ENCODE data around the gene HK3. TPM values are rescaled to one million over a fixed set of nuclear protein-coding genes. Genes with fewer than 3 reads are reported as not detected.

The HK3 gene
- total and polyA plus RNA-seq, 9 of the 15 experiments (the other 6 are each of a cell fraction or from before 2014, with no cell fraction given): 0.16 TPM; not detected in 8

GRCh38 chr5:176868731-176869130 lies 30.4 kb downstream of the HK3 start:
- no peaks in the 10 kb centered on the region for H3K79me2 ChIP-seq (ENCODE audit: control insufficient read depth, insufficient read depth, low read length)
- in situ Hi-C loops (cut with MboI) (no loop called here), intact Hi-C loops (cut with micrococcal nuclease) (no loop called here)
- H3K4me1 ChIP-seq (replicated peaks in 1 of 2; ENCODE audit: control insufficient read depth in 2 of 2, insufficient read depth in 2 of 2, low read length in 2 of 2): peaks cover 5 to 48% of the 10 kb centered on the region in 2 experiments; a peak in 4 of 5 replicates
- H3K9me1 ChIP-seq (ENCODE audit: control insufficient read depth, insufficient read depth, low read length): no peaks in the 10 kb centered on the region
- DNase-seq (ENCODE audit: extremely low read depth in 1 of 4, low spot score in 3 of 4) (no peak), FAIRE-seq (no peak), ATAC-seq (no peak)
- no TSS peak for BruUV-seq (replicated peaks)
- peaks cover 30% of the 10 kb centered on the region for H4K20me1 ChIP-seq (replicated peaks; ENCODE audit: control insufficient read depth, insufficient read depth, low read length)
- H3K27ac ChIP-seq (ENCODE audit: extremely low read depth, low read depth, low read length): no peak overlapping the region
- 12% methylated on average over 19 of the region's 20 CpGs for WGBS (ENCODE audit: insufficient coverage, low coverage, missing lambda C conversion rate)
- H3K27me3 ChIP-seq (ENCODE audit: control insufficient read depth in 2 of 2, insufficient read depth in 2 of 2, low read length in 2 of 2): peaks cover 30 to 64% of the 10 kb centered on the region in 2 experiments
- no peak overlapping the region for H3K4me3 ChIP-seq
- ChIA-PET CTCF (ENCODE audit: low intra/inter-chr PET ratio) (interaction anchor here (0.6 kb wide), 1 partner anchor 115 kb away, joined by 3 read pairs; no protein-coding TSS in a partner anchor), POLR2A (no interaction called here)
- TF ChIP-seq ZNF79 (CRISPR knock-in tag; IDR thresholded peaks at IDR 0.05; ENCODE audit: low read depth): no peak
- no peak for TF ChIP-seq MAZ (CRISPR knock-in tag; conservative IDR thresholded peaks at IDR 0.05 in 1 of 2, IDR thresholded peaks at IDR 0.05 in 1 of 2)
- TF ChIP-seq PHB2 (IDR thresholded peaks at IDR 0.05; ENCODE audit: low read depth): no peak
- no peak for TF ChIP-seq BCOR (IDR thresholded peaks at IDR 0.05)
- no peak for TF ChIP-seq ZNF318 (IDR thresholded peaks at IDR 0.05; ENCODE audit: borderline replicate concordance in 1 of 2, low read depth in 1 of 2)
- TF ChIP-seq KLF10 (CRISPR knock-in tag; IDR thresholded peaks at IDR 0.05): no peak
- TF ChIP-seq HOMEZ (CRISPR knock-in tag; IDR thresholded peaks at IDR 0.05): no peak
- no peak for TF ChIP-seq SAFB (IDR thresholded peaks at IDR 0.05; ENCODE audit: borderline replicate concordance, low read depth, low read length)
- H3K9me3 ChIP-seq (replicated peaks; ENCODE audit: control insufficient read depth, insufficient read depth, low read depth, low read length): no peaks in the 10 kb centered on the region
- H3K9ac ChIP-seq (ENCODE audit: insufficient read depth in 1 of 2, low read depth in 2 of 2, low read length in 2 of 2): no peak overlapping the region
- H3K36me3 ChIP-seq (ENCODE audit: control insufficient read depth, insufficient read depth, low read length): no peaks in the 10 kb centered on the region
- no peak overlapping the region for H2AFZ ChIP-seq (ENCODE audit: low read depth, low read length)
- no peak overlapping the region for H3K4me2 ChIP-seq (ENCODE audit: insufficient read depth, low read length)

Data from K562 (cell line).